ENCODE measurements around the gene TRIM74.
"Not testable (repeated sequence)": the region's sequence is repeated elsewhere in the genome, so short reads cannot be mapped to it uniquely, and the experiment has no call there.

The TRIM74 gene

DNA sequence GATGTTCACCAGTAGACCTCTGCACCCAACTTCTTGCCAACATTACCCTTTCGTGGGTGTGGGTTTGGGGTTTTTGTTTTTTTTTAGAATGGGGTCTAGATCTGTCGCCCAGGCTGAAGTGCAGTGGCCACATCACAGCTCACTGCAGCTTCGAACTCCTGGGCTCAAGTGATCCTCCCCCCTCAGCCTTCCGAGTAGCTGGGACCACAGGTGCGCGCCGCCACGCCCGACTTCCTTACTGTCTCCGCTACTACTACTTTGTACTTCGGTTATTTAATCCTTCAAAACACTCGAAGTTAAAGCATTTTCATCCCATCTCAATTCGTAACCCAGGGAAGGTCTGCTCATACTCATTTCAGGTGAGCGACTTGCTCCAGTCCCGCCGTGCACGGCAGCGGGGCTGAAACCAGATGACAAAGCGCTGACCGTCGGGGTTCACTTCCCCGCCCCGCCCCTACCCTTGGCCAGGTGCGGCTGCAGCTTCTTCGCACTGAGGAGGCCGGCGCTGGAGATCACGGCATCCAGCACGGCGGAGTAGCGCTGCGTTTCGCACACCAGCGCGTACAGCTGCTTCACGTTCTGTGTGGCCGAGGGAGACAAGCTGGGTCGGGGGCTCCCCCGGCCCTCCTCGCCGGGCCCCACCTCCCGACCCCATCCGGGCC, 15.2 kb downstream of the TRIM74 start:
- H3K4me3 ChIP-seq (ENCODE audit: low read depth in 1 of 2, low read length in 2 of 2); H3K27me3 ChIP-seq (ENCODE audit: control insufficient read depth in 1 of 2, insufficient read depth in 2 of 2, low read length in 2 of 2); H3K27ac ChIP-seq (ENCODE audit: low read depth, low read length); H3K36me3 ChIP-seq (ENCODE audit: insufficient read depth, low read length); H3K9ac ChIP-seq (ENCODE audit: low read length); H3K4me1 ChIP-seq (ENCODE audit: insufficient read depth, low read length); H3K9me3 ChIP-seq (ENCODE audit: low read length): not testable (repeated sequence)

DNA sequence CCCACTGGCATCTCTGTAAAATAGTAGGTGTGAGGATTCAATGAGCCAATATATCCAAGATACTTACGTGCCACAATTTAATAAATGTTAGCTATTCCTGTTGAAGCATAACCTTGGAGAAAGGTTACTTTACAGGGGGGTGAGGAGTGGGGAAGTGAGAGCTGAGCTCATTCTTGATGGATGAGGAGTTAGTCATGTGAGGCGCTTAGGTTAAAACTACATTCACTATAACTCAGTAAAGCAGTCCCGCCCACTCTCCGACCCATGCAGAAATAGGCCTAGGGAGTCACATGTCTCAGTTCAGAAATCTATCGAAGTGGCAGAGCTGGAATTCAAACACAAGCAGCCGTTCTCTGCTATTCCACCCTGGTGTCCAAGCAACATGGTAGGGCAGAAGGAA, 18.8 kb downstream of the TRIM74 start:
- H3K9ac ChIP-seq (ENCODE audit: low read length); H3K36me3 ChIP-seq (ENCODE audit: insufficient read depth, low read length); H3K27ac ChIP-seq (ENCODE audit: low read depth, low read length); H3K4me1 ChIP-seq (ENCODE audit: insufficient read depth, low read length); H3K27me3 ChIP-seq (ENCODE audit: control insufficient read depth in 1 of 2, insufficient read depth in 2 of 2, low read length in 2 of 2); H3K9me3 ChIP-seq (ENCODE audit: low read length); H3K4me3 ChIP-seq (ENCODE audit: low read depth in 1 of 2, low read length in 2 of 2): not testable (repeated sequence)

DNA sequence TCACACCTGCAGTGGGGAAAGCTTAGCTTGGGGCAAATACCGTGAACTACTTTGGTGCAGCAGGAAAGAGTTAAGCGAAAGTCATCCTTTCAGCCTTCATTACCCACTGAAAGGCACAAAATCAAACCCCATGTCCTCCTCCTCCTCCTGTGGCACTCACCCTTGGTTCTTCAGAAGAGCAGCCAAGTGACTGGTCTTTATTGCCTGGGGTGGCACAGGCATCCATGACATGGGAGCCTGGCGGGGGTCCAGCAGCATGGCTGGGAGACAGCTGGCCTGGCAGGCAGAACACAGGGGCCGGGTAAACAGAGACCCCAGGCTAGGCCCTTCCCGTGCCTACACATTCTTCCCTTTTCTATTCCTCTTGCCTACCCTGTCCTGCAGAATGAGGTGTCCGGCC, 19.6 kb downstream of the TRIM74 start:
- H3K27ac ChIP-seq (ENCODE audit: low read depth, low read length); H3K27me3 ChIP-seq (ENCODE audit: control insufficient read depth in 1 of 2, insufficient read depth in 2 of 2, low read length in 2 of 2); H3K36me3 ChIP-seq (ENCODE audit: insufficient read depth, low read length); H3K4me3 ChIP-seq (ENCODE audit: low read depth in 1 of 2, low read length in 2 of 2); H3K9me3 ChIP-seq (ENCODE audit: low read length); H3K4me1 ChIP-seq (ENCODE audit: insufficient read depth, low read length); H3K9ac ChIP-seq (ENCODE audit: low read length): not testable (repeated sequence)

DNA sequence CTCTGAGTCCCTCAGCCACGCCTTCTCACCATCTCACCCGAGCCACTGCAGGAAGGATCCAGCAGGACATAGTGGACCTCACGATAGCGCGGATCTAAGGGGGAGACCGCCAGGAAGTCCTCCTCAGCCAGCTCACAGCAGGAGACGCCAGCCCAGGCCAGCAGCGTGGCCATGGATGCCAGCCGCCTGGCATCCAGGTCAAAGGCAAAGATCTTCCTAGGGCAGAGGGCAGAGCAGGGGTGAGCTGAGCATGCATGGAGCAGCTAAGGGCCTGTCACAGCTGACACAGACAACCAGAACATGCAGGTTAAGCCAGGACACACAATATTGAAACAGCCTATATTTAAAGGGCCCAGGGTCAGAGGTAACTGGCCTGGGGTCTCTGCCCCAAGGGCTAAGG, 20.0 kb downstream of the TRIM74 start:
- not testable (repeated sequence) for H3K4me3 ChIP-seq (ENCODE audit: low read depth in 1 of 2, low read length in 2 of 2); H3K4me1 ChIP-seq (ENCODE audit: insufficient read depth, low read length); H3K36me3 ChIP-seq (ENCODE audit: insufficient read depth, low read length); H3K9ac ChIP-seq (ENCODE audit: low read length); H3K9me3 ChIP-seq (ENCODE audit: low read length); H3K27ac ChIP-seq (ENCODE audit: low read depth, low read length); H3K27me3 ChIP-seq (ENCODE audit: control insufficient read depth in 1 of 2, insufficient read depth in 2 of 2, low read length in 2 of 2)

DNA sequence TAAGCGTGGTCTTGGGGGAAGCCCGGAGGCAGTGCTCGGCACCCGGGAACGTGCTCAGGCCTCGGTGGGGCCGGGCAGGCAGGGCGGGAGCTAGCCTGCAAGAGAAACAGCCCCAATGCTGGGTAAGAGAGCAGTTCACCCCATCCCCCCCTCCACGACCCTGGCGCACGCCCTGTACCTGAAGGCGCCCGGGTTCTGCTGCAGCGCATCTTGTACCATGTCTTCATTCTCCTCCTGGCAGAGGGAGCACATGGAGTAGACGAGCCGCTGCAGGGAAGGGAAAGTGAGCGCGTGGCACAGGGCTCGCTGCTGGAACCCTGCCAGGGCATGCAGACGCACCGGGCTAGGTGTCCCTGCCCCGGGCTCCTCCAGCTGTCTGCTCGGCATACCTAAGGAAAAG, 20.6 kb downstream of the TRIM74 start:
- not testable (repeated sequence) for H3K9me3 ChIP-seq (ENCODE audit: low read length); H3K27me3 ChIP-seq (ENCODE audit: control insufficient read depth in 1 of 2, insufficient read depth in 2 of 2, low read length in 2 of 2); H3K27ac ChIP-seq (ENCODE audit: low read depth, low read length); H3K4me1 ChIP-seq (ENCODE audit: insufficient read depth, low read length); H3K36me3 ChIP-seq (ENCODE audit: insufficient read depth, low read length); H3K4me3 ChIP-seq (ENCODE audit: low read depth in 1 of 2, low read length in 2 of 2); H3K9ac ChIP-seq (ENCODE audit: low read length)

DNA sequence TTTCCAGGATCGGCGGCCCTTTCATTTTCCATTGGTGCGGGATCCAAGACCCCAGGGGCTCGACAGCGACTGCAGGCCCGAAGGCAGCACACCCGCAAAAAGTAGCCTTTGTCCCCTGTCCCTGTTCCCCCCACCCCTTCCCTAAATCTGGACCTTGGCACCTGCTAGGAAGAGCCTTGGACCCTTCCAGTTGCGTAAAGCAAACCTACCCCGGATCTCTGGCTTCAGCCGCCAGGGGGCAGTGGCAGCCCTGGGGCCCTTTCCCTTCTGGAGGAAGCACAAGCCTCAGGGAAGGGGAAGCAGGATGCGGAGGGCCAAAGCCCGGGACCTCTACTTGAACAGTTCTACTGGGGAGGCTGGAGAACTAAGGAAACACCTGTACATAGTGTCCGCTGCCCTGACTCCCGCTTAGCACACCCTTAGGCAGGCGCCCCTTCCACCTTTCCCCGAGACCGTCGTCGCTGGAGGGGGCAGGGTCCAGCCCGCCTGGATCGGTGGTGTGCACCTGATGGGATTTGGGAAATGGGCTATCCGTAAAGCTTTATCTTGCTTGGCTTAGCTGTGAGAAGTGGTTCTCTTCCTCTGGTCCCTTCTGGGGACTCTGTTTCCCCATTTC, 23.0 kb downstream of the TRIM74 start:
- not testable (repeated sequence) for H3K36me3 ChIP-seq (ENCODE audit: insufficient read depth, low read length); H3K4me1 ChIP-seq (ENCODE audit: insufficient read depth, low read length); H3K4me3 ChIP-seq (ENCODE audit: low read depth in 1 of 2, low read length in 2 of 2); H3K9ac ChIP-seq (ENCODE audit: low read length); H3K27me3 ChIP-seq (ENCODE audit: control insufficient read depth in 1 of 2, insufficient read depth in 2 of 2, low read length in 2 of 2); H3K27ac ChIP-seq (ENCODE audit: low read depth, low read length); H3K9me3 ChIP-seq (ENCODE audit: low read length)

DNA sequence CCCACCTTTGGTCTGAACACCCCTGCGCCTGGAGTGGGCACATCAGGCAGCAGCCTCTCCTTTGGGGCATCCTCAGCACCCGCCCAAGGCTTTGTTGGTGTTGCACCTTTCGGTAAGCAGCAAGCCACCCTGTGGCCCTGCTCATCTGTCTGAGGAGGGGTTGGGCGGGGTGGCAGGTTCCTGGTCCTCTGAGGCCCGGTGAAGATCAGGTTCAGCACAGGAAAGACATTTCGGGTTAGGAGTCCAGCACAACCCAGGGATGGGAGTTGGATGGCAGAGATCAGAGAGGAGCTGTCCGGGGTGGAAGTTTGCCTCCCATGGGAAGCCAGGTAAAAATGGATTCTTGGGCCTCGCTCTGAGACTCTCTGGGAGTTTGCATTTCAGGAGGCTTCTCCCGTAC, 23.7 kb downstream of the TRIM74 start:
- not testable (repeated sequence) for H3K9ac ChIP-seq (ENCODE audit: low read length); H3K9me3 ChIP-seq (ENCODE audit: low read length); H3K27me3 ChIP-seq (ENCODE audit: control insufficient read depth in 1 of 2, insufficient read depth in 2 of 2, low read length in 2 of 2); H3K27ac ChIP-seq (ENCODE audit: low read depth, low read length); H3K4me1 ChIP-seq (ENCODE audit: insufficient read depth, low read length); H3K4me3 ChIP-seq (ENCODE audit: low read depth in 1 of 2, low read length in 2 of 2); H3K36me3 ChIP-seq (ENCODE audit: insufficient read depth, low read length)

DNA sequence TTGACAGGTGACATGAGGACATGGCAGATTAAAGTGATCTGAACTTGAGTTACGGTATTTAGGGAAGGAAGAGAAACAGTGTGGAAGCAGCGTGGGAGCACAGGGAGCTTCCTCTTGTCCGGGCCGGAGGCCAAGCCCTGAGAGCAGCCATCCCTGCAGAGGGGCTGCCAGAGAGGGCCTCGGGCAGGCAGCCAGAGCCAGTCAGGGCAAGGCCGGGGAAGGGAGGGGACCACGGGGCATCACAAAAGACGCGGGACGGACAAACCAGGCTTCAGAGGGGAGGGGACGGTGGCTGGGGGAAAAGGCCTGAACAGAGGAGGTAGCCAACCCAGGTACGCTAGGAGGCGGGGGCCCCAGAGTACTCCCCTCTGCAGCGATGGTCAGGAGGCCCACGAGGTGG, 24.3 kb downstream of the TRIM74 start:
- not testable (repeated sequence) for H3K9me3 ChIP-seq (ENCODE audit: low read length); H3K36me3 ChIP-seq (ENCODE audit: insufficient read depth, low read length); H3K9ac ChIP-seq (ENCODE audit: low read length); H3K27ac ChIP-seq (ENCODE audit: low read depth, low read length); H3K4me1 ChIP-seq (ENCODE audit: insufficient read depth, low read length); H3K4me3 ChIP-seq (ENCODE audit: low read depth in 1 of 2, low read length in 2 of 2); H3K27me3 ChIP-seq (ENCODE audit: control insufficient read depth in 1 of 2, insufficient read depth in 2 of 2, low read length in 2 of 2)

DNA sequence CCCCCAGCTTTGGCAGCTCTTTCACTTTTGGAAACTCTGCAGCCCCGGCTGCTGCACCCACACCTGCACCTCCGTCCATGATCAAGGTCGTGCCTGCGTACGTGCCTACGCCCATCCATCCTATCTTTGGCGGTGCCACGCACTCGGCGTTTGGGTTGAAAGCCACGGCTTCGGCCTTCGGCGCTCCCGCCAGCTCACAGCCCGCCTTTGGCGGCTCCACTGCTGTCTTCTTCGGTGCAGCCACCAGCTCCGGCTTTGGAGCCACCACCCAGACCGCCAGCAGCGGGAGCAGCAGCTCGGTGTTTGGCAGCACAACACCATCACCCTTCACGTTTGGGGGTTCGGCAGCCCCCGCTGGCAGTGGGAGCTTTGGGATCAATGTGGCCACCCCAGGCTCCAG, 26.3 kb downstream of the TRIM74 start:
- not testable (repeated sequence) for H3K9ac ChIP-seq (ENCODE audit: low read length); H3K9me3 ChIP-seq (ENCODE audit: low read length); H3K27me3 ChIP-seq (ENCODE audit: control insufficient read depth in 1 of 2, insufficient read depth in 2 of 2, low read length in 2 of 2); H3K36me3 ChIP-seq (ENCODE audit: insufficient read depth, low read length); H3K27ac ChIP-seq (ENCODE audit: low read depth, low read length); H3K4me1 ChIP-seq (ENCODE audit: insufficient read depth, low read length); H3K4me3 ChIP-seq (ENCODE audit: low read depth in 1 of 2, low read length in 2 of 2)

DNA sequence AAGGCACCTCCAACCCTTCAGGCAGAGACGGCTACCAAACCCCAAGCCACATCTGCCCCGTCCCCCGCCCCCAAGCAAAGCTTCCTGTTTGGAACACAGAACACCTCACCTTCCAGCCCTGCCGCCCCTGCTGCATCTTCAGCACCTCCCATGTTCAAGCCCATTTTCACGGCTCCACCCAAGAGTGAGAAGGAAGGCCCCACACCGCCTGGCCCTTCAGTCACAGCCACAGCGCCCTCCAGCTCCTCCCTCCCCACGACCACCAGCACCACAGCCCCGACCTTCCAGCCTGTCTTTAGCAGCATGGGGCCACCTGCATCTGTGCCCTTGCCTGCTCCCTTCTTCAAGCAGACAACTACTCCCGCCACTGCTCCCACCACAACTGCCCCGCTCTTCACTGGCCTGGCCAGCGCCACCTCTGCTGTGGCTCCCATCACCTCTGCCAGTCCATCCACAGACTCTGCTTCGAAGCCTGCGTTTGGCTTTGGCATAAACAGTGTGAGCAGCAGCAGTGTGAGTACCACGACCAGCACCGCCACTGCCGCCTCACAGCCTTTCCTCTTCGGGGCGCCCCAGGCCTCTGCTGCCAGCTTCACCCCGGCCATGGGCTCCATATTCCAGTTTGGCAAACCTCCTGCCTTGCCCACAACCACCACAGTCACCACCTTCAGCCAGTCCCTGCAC, 27.1 kb downstream of the TRIM74 start:
- H3K4me1 ChIP-seq (ENCODE audit: insufficient read depth, low read length); H3K4me3 ChIP-seq (ENCODE audit: low read depth in 1 of 2, low read length in 2 of 2); H3K36me3 ChIP-seq (ENCODE audit: insufficient read depth, low read length); H3K9me3 ChIP-seq (ENCODE audit: low read length); H3K27ac ChIP-seq (ENCODE audit: low read depth, low read length); H3K9ac ChIP-seq (ENCODE audit: low read length); H3K27me3 ChIP-seq (ENCODE audit: control insufficient read depth in 1 of 2, insufficient read depth in 2 of 2, low read length in 2 of 2): not testable (repeated sequence)

DNA sequence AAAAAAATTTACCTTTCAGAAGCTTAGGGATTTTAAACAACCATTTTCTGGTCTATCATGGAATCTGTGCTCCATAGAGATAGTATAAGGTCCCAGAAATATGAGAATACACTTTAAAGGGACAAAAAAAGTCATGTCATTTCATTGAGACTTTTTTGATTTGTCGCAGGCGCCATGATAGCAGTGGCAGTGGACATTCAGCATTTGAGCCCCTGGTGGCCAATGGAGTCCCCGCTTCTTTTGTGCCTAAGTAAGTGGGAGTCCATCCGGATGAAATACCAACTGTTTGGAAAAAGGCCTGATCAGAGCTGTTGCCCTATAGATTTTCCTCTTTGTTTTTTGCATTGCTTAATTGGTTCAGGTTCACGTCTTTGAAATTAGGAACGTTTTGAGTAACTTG, 41.0 kb downstream of the TRIM74 start:
- not testable (repeated sequence) for H3K9ac ChIP-seq (ENCODE audit: low read length); H3K27ac ChIP-seq (ENCODE audit: low read depth, low read length); H3K27me3 ChIP-seq (ENCODE audit: control insufficient read depth in 1 of 2, insufficient read depth in 2 of 2, low read length in 2 of 2); H3K9me3 ChIP-seq (ENCODE audit: low read length); H3K4me3 ChIP-seq (ENCODE audit: low read depth in 1 of 2, low read length in 2 of 2)
- peaks cover 22% of the 10 kb centered on the region for H3K4me1 ChIP-seq (ENCODE audit: insufficient read depth, low read length)
- peaks cover 45% of the 10 kb centered on the region for H3K36me3 ChIP-seq (ENCODE audit: insufficient read depth, low read length)

DNA sequence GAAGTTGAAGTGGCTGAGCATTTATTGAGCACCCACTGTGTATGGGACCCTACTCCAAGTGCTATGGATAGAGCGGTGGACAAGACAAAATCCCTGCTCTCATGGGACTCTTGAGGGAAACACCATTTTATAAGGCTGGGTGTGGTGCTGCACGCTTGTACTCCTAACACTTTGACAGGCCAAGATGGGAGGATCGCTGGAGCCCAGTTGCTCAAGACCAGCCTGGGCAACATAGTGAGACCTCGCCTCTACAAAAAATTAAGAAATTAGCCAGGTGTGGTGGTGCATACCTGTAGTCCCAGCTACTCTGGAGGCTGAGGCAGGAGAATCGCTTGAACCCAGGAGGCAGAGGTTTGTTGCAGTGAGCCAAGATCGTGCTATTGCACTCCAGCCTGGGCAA, 41.5 kb downstream of the TRIM74 start:
- peaks cover 45% of the 10 kb centered on the region for H3K36me3 ChIP-seq (ENCODE audit: insufficient read depth, low read length)
- H3K4me3 ChIP-seq (ENCODE audit: low read depth in 1 of 2, low read length in 2 of 2); H3K9ac ChIP-seq (ENCODE audit: low read length): not testable (repeated sequence)

More for the DNA sequence above, 41.5 kb downstream of the TRIM74 start:
- not testable (repeated sequence) for H3K27me3 ChIP-seq (ENCODE audit: control insufficient read depth in 1 of 2, insufficient read depth in 2 of 2, low read length in 2 of 2); H3K27ac ChIP-seq (ENCODE audit: low read depth, low read length); H3K9me3 ChIP-seq (ENCODE audit: low read length)
- peaks cover 22% of the 10 kb centered on the region for H3K4me1 ChIP-seq (ENCODE audit: insufficient read depth, low read length)

Data from muscle layer of colon (tissue), 2 donors.